Measurements from ENCODE around the gene TRIM7. TPM values are rescaled to one million over a fixed set of nuclear protein-coding genes. Genes with fewer than 3 reads are reported as not detected.

Gene TRIM7
- total and polyA plus RNA-seq, 2 of the 4 experiments (the other 2 are of a cell fraction): 0.54 to 1.0 TPM

GRCh38 chr5:181170996-181171395 lies 34.0 kb downstream of the TRIM7 start:
- ChIA-PET CTCF (interaction anchor here (1.4 kb wide), 1 partner anchor 13 kb away, joined by 3 read pairs; no protein-coding TSS in a partner anchor), POLR2A (ENCODE audit: unreplicated experiment) (no interaction called here)
- Histone ChIP-seq H3K9me3 (ENCODE audit: control insufficient read depth, insufficient read depth, low read length) (no peaks in the 10 kb centered on the region), H2BK120ac (ENCODE audit: low read depth, low read length) (no peak overlapping the region), H3K4me2 (ENCODE audit: low read depth, low read length) (peak overlapping the region; percentile 62), H3K4ac (ENCODE audit: low read depth, low read length) (no peak overlapping the region), H3K36me3 (ENCODE audit: control insufficient read depth, insufficient read depth, low read length) (no peaks in the 10 kb centered on the region), H2BK15ac (ENCODE audit: low read depth, low read length) (no peak overlapping the region), H3K23ac (ENCODE audit: low read depth, low read length) (no peak overlapping the region), H4K8ac (ENCODE audit: low read depth in 2 of 2, low read length in 2 of 2) (no peak overlapping the region), H4K91ac (ENCODE audit: insufficient read depth, low read depth, low read length) (no peak overlapping the region), H3K4me1 (ENCODE audit: control insufficient read depth, insufficient read depth, low read length) (peaks cover 4% of the 10 kb centered on the region; the same call in 1 of the 2 replicates), H3K9ac (ENCODE audit: low read depth, low read length) (no peak overlapping the region), H3K56ac (ENCODE audit: extremely low read depth, insufficient read depth, low read length) (no peak overlapping the region), H2AK9ac (replicated peaks; ENCODE audit: low read depth, low read length, poor library complexity) (no peak overlapping the region), H3K18ac (ENCODE audit: low read depth, low read length) (no peak overlapping the region), H3K79me1 (ENCODE audit: low read depth in 1 of 2, low read length in 2 of 2) (no peaks in the 10 kb centered on the region), H2AK5ac (ENCODE audit: low read depth, low read length) (no peak overlapping the region), H3K14ac (replicated peaks; ENCODE audit: low read depth, low read length) (no peak overlapping the region), H3K4me3 (ENCODE audit: insufficient read depth, low read depth, low read length) (no peak overlapping the region), H4K5ac (ENCODE audit: low read depth, low read length) (no peak overlapping the region), H3K27me3 (ENCODE audit: control insufficient read depth, insufficient read depth, low read length) (no peaks in the 10 kb centered on the region), H2BK5ac (ENCODE audit: low read depth, low read length, poor library complexity, severe bottlenecking) (no peak overlapping the region), H2AFZ (replicated peaks; ENCODE audit: low read length, poor library complexity) (no peak overlapping the region), H4K20me1 (ENCODE audit: insufficient read depth, low read length) (no peaks in the 10 kb centered on the region), H3K27ac (ENCODE audit: insufficient read depth, low read length) (no peak overlapping the region), H3K9me1 (ENCODE audit: insufficient read depth, low read length) (peaks cover 2% of the 10 kb centered on the region; the same call in 1 of the 2 replicates), H2BK20ac (ENCODE audit: low read depth, low read length) (no peak overlapping the region)
- BruUV-seq (replicated peaks): no TSS peak
- no CpG with 5 or more reads among the region's 6 CpGs for WGBS, 2 experiments (ENCODE audit: extremely low coverage in 2 of 2, insufficient read length in 1 of 2)
- DNase-seq (peak; percentile 37), ATAC-seq (ENCODE audit: low read depth) (no peak)
- in situ Hi-C loops (cut with MboI; ENCODE audit: low sequenced_read_pairs) (no loop called here), intact Hi-C loops (cut with micrococcal nuclease) (no loop called here), dilution Hi-C loops (cut with HindIII; ENCODE audit: low sequenced_read_pairs, unreplicated experiment) (no loop called here)
- TF ChIP-seq SMC3 (IDR thresholded peaks at IDR 0.05; ENCODE audit: low read depth, low read length) (no peak), RAD21 (IDR thresholded peaks at IDR 0.05; ENCODE audit: low read length) (no peak), ELK1 (IDR thresholded peaks at IDR 0.05; ENCODE audit: borderline replicate concordance, low read depth, low read length) (no peak), RCOR1 (IDR thresholded peaks at IDR 0.05; ENCODE audit: insufficient replicate concordance, low read length) (no peak), POLR2A (IDR thresholded peaks at IDR 0.05; ENCODE audit: low read depth, low read length) (no peak), MAZ (IDR thresholded peaks at IDR 0.05; ENCODE audit: borderline replicate concordance, low read depth, low read length) (no peak), RFX5 (IDR thresholded peaks at IDR 0.05; ENCODE audit: low read depth, low read length) (no peak), FOS (IDR thresholded peaks at IDR 0.05; ENCODE audit: low read depth, low read length) (no peak), NFE2L2 (IDR thresholded peaks at IDR 0.05; ENCODE audit: low read depth, low read length) (no peak), CEBPB (IDR thresholded peaks at IDR 0.05; ENCODE audit: low read depth, low read length) (no peak), MXI1 (IDR thresholded peaks at IDR 0.05; ENCODE audit: borderline replicate concordance, low read depth, low read length) (no peak)

Data from IMR-90 (cell line).